GM10266 (cell line): ENCODE results near the gene MLN.

Experiments used
- DNase-seq: peaks from one replicate; pipeline ENCODE4 v3.0.0; 2012; ENCODE audit errors: extremely low spot score
- TF ChIP-seq, protein P1 (sequence below): IDR thresholded peaks from 2 replicates; pipeline ENCODE4 v1.5.1; 2012; ENCODE audit warnings: mild to moderate bottlenecking, low read depth; ENCODE audit not compliant: control insufficient read depth, insufficient read depth; ENCODE audit errors: missing control alignments

MLN gene

DNA sequence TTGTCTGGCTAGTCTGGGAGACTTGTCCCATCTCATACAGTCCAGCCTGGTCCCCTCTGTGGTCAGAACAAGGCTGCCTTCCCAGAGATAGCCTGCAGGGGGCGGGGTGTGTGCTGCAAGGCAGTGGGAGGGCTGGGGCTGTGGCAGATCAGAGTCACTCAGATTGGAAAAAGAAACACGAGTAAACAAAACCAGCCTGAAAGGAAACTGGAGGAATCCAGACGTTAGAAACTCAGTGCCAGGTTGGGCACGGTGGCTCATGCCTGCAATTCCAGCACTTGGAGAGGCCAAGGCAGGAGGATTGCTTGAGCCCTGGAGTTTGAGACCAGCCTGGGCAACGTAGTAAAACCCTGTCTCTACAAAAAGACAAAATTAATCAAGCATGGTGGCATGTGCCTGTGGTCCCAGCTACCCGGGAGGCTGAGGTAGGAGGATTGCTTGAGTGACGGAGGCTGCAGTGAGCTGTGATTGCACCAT lies 35.1 kb downstream of the MLN start:
- TF ChIP-seq, protein P1, sequence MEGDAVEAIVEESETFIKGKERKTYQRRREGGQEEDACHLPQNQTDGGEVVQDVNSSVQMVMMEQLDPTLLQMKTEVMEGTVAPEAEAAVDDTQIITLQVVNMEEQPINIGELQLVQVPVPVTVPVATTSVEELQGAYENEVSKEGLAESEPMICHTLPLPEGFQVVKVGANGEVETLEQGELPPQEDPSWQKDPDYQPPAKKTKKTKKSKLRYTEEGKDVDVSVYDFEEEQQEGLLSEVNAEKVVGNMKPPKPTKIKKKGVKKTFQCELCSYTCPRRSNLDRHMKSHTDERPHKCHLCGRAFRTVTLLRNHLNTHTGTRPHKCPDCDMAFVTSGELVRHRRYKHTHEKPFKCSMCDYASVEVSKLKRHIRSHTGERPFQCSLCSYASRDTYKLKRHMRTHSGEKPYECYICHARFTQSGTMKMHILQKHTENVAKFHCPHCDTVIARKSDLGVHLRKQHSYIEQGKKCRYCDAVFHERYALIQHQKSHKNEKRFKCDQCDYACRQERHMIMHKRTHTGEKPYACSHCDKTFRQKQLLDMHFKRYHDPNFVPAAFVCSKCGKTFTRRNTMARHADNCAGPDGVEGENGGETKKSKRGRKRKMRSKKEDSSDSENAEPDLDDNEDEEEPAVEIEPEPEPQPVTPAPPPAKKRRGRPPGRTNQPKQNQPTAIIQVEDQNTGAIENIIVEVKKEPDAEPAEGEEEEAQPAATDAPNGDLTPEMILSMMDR = peak; percentile 77
- DNase-seq = peak; percentile 81

DNA sequence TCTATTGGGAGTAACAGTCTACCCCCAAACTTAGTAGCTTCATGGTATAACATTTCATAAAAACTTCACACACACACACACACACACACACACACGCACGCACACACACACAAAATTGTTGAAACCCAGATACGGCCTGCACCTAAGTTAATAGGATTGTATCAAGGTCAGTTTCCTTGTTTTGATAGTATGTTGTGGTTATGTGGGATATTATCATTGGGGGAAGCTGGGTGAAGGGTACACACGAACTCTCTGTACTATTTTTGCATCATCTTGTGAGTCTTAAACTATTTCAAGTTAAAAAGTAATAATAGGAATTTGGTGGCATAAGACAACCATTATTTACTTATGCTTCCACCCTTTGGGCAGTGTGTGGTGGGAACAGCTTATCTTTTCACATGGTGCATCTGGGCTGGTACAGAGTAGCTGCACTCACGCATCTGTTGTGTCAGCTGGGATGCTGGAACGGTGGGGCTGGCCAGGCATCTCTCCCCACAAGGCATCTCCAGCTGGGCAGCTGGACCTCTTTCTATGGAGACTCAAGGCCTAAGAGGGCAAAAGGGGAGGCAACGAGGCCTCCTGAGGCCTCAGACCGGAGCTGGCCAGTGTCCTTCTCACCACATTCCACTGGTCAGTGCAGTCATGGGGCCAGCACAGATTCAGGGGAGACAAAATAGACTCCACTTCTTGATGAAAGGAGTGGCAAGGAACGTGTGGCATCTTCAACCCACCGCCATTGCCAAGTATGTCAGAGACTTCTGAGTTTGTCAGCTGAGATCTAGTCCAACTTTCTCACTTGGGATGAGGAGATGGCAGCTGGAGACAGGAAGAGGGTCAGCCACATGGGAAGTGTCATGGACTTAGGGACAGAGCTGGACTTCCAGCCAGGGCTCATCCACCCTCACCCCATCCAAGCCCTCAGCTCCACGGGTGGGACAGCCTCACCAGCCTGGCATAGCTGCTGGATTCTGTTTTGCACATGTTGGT lies 36.6 kb downstream of the MLN start:
- DNase-seq = no peak
- TF ChIP-seq, protein P1 = no peak

DNA sequence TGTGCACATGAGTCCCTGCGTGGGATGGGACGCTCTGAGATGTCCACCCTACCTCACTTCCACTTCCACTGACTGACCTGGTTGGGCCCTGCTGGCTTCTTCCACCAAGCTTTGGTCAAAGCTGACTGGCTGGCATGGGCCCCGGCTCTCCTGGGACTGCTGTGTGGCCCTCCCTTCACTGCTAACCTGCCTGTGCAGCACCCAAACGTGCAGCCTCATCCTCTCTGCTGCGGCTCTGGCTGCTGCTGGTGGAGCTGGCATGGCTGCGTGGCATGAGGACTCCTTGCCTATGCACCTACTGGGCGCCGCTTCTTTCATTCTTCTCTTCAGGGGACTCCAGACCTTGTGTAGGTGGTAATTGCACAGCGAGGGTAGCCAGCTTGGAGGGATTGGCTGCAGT lies 38.4 kb downstream of the MLN start:
- TF ChIP-seq, protein P1 = no peak
- no peak for DNase-seq

DNA sequence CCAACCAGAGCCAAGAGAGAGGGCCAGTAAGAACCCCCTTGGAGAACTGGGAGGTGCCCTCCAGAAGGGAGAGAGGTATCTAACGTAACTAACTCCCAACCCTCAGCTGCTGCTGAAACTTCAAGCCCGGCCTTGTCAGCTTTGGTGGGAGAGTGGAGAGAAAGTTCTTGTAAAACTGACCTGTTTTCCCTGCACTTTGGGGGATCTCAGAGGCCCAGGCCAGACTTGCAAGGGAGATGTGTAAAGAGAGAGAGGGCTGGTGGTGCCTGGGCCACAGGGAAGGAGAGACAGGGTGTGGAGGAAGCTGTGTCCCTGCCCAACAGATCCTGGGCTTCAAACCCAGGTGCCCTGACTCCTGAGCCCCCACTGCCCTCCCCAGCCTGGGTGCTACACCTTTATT lies 39.8 kb downstream of the MLN start:
- no peak for DNase-seq
- TF ChIP-seq, protein P1 = no peak

GRCh38 chr6:33763483-33763882 lies 40.3 kb downstream of the MLN start:
- TF ChIP-seq, protein P1 = no peak
- DNase-seq = no peak

- DNase-seq = no peak
- TF ChIP-seq, protein P1 = no peak
Measured at GRCh38 chr6:33762713-33763112, 41.1 kb downstream of the MLN start.
